Stimulated activated CD8-positive, alpha-beta memory T cell treated with anti-CD3 and anti-CD28 coated beads, Interleukin-12 subunit alpha, Interleukin-12 subunit beta, amount 100 ng/mL, for 24 hours (primary cell): Measurements from ENCODE around the gene CDC42.
A peak's percentile ranks its signal among the peaks of the same experiment; 100 is the strongest.

Source experiments
- DNase-seq: peaks from one replicate; pipeline ENCODE4 v3.0.0-alpha.2; 2020; ENCODE audit errors: extremely low read depth

CDC42 gene

DNA sequence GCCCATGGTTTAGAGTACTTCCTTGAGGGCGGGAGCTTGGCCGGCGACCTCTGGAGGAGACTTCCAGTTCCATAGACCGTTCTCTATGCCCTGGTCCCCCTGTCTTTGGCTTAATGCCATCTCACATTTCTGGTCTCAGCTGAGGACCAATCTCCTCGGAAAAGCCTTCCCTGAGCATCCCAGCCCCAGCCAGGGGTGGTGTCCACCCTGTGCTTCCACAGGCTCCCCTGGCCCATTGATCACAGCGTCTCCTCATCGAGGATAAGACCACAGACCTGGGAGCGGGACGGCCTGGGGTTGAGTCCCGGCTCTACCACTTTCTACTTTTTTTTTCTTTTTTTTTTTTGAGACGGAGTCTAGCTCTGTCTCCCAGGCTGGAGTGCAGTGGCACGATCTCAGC is 75.9 kb downstream of the CDC42 start:
- DNase-seq, result no peak

DNA sequence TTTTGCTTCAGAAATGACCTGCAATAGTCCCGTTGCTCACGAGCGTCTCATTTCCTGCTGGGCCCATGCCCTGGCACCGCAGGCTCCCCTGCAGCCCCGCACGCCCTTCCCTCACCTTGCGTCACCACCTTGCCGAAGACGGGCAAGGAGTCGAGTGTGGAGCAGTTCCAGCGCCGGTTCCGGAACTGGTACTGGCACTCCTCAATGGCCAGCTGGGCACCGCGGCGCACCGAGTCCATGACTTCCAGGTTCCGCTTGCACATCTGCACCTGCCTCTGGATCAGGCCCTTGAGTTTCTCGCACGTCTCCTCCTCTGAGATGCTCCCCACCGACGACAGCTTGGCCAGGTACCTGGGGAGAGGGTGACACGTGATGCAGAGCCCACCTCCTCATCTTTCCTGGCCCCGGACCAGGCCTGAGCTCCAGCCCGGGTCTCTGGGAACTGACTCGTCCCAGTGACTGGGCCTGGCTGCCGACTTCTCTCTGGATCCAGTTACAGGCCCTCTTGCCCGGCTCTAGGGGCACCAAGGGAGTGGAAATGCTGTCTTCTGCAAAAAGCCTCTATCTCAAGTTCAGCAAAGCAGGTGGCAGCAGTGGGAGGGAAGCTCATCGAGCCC is 77.1 kb downstream of the CDC42 start:
- no peak for DNase-seq

DNA sequence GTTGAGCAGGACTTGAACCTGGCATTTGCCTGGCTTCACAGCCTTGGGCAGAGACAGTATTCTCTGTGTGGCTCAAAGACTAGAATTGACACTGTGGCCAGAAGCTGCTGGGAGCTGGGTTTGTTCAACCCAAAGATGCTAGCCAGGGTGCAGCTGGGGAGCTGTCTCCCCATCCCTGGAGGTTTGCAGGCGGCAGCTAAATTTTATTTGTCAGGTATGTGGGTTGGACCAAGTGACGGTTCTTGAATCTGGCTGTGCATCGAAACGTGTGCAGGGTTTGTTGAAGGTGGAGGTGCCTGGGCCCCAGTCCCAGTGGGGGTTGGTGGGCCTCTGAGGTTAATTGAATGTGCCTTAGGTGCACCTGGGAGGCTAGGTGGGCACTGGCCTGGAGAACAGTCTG is 78.6 kb downstream of the CDC42 start:
- DNase-seq, result no peak

GRCh38 chr1:22131875-22132486 is 79.5 kb downstream of the CDC42 start:
- peak; percentile 16 for DNase-seq

DNA sequence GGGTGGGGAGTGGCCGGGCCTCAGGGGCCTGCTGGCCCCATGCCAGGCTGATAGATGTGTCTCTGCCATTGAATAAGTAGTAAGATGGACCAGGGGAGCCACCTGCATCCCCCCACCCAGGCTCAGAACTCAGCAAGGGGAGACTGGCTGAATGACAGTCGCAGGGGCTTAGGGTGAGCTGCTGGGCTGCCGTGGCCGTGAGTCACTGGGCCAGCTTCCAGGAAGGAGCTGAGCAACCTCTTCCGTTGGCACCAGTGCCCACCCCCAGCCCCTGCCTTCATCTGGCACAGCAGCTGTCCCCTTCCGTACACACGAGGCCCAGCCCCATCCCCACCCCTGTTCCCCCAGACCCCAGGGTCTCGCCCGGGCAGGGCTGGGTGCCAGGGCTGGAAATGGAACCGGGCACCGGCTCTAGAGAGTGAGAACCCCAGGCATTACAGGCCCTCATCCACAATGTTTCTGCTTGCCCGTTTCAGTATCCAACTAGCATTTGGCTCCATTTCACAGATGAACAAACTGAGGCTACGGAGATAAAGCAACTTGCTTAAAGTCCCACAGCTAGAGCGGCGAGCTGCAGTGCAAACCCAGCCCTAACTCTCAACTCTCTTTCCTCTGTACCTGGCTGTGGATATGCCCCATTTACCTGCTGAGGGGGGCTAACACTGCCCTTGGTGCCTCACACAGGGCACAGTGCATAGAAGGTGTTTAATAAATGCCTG is 80.2 kb downstream of the CDC42 start:
- DNase-seq, result no peak

GRCh38 chr1:22133247-22133930 is 80.9 kb downstream of the CDC42 start:
- DNase-seq, result no peak

DNA sequence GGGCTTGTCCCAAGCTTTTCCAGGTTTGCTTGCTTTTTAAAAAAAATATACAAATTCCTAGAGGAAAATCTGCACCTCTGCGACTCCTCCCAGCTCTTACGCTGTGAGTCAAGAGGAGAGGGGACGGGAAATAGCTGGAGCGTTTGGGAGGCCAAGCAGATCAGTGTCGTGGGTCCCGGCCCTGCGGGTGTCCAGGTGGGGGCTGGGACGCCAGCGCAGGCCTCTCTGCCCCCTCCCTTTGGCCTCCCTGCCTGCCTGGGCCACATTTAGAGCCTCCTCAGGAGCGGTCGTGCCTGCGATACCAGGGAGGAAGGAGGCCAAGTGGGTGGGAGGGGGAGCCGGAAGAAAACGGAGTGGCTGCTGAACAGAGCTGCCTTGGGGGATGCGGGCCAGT is 81.4 kb downstream of the CDC42 start:
- DNase-seq, result no peak

DNA sequence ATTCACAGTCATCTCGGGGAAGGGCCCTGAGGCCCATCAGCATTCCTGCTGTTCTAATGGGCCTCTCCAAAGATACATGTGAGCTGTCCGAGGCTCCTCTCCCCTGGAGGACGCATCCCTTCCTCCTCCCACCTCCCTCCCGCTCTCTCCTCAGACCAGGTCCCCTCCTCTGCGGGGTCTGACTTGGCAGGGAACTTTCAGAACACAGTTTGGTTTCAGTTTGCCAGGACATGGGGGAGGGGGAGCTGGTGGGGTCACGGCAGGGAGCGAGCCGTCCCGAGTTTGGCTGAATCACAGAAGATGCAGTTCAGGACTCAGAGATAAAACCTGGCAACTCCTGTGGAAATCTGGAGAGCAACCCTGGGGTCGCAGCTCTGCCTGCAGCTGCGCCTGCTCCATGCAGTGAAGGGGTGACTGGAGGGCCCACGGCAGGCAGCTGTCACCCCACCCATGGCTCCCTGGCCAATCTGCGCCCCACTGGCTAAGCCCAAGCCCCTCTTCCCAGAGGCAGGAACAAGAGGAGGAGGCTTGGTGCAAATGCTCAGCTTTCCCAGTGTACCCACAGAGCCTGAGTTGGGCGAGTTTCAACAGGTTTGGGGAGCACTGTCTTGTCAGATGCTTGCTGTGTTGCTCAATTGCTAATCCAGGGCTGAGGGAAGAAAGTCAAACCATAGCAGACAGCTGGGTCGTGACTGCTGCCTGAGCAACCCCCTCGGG is 84.7 kb downstream of the CDC42 start:
- DNase-seq, result no peak

DNA sequence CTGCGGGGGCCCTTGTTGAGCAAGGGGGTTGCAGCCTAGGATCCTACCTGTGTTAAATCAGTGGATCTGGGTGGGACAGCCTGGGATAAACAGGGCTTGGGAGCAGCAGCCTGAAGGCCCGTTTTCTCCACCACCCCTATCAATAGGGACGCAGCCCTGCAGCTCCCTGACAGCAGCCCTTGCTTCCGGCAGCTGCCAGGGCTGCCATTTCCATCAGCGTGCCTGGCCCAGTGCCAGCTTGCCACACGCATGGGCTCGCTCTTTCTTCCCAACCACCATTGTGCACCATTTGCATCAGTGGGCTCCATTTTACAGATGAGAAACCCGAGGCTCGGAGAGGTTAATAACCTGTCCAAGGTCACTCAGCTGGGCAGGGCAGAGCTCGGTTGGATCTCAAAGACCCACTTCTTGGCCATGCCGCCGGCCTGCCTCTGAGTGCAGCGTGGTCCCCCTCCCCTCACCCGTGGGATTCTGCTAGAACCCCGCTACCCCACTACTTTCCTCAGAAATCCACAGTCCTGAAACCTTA is 86.6 kb downstream of the CDC42 start:
- DNase-seq, result no peak

- no peak for DNase-seq
Measured at GRCh38 chr1:22139817-22140216, 87.3 kb downstream of the CDC42 start.
